ENCODE measurements around the gene XAGE1B.

DNA sequence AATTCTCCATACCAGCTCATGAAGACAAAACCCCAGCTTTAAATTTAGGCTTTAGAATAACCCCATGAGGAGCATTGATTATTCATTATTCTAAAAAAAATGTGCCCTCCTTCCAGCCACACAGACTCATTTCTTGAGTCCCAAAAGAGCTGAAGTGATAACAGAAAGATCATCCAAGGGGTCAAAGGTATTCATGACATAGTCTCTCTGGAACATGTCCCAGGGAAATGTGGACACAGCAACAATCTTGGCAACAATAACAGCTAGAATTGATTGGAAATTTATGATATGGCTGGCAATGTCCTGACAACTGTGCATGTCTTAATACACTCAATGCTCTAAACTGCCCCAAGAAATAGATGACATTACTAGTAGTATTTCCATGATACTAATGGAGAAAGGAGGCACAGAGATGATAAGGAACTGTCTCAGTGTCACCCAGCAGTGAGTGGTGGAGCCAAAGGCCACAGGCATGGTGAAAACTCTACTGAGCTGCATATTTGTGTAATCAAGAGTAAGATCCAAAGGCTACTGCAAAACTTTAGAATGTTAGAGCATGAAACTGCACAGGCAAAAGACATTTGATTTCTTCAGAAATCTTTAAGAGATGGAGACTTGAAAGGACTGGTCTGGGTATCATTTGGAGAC, 37.3 kb upstream of the XAGE1B start:
- TF ChIP-seq CTCF (IDR thresholded peaks at IDR 0.05) = no peak
- TF ChIP-seq, protein P1, sequence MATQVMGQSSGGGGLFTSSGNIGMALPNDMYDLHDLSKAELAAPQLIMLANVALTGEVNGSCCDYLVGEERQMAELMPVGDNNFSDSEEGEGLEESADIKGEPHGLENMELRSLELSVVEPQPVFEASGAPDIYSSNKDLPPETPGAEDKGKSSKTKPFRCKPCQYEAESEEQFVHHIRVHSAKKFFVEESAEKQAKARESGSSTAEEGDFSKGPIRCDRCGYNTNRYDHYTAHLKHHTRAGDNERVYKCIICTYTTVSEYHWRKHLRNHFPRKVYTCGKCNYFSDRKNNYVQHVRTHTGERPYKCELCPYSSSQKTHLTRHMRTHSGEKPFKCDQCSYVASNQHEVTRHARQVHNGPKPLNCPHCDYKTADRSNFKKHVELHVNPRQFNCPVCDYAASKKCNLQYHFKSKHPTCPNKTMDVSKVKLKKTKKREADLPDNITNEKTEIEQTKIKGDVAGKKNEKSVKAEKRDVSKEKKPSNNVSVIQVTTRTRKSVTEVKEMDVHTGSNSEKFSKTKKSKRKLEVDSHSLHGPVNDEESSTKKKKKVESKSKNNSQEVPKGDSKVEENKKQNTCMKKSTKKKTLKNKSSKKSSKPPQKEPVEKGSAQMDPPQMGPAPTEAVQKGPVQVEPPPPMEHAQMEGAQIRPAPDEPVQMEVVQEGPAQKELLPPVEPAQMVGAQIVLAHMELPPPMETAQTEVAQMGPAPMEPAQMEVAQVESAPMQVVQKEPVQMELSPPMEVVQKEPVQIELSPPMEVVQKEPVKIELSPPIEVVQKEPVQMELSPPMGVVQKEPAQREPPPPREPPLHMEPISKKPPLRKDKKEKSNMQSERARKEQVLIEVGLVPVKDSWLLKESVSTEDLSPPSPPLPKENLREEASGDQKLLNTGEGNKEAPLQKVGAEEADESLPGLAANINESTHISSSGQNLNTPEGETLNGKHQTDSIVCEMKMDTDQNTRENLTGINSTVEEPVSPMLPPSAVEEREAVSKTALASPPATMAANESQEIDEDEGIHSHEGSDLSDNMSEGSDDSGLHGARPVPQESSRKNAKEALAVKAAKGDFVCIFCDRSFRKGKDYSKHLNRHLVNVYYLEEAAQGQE (IDR thresholded peaks at IDR 0.05; ENCODE audit: insufficient read depth in 1 of 2, low read depth in 2 of 2, low read length in 1 of 2) = no peak

Data from Panc1 (cell line).